GM19099 (cell line): ENCODE data around the gene CRLF1.

Experiments used
- POLR2A ChIP-seq: IDR thresholded peaks from 3 replicates; pipeline ENCODE4 v1.6.1; 2011; ENCODE audit warnings: low read depth; ENCODE audit not compliant: insufficient read length; ENCODE audit errors: extremely low read depth

CRLF1 gene

GRCh38 chr19:18593367-18594095 lies 13.1 kb downstream of the CRLF1 start:
- no peak for TF ChIP-seq POLR2A

- no peak for TF ChIP-seq POLR2A
Observed at GRCh38 chr19:18591735-18592385, 14.7 kb downstream of the CRLF1 start.

GRCh38 chr19:18590273-18591272 lies 16.0 kb downstream of the CRLF1 start:
- TF ChIP-seq POLR2A, result no peak

- TF ChIP-seq POLR2A, result no peak
Observed at GRCh38 chr19:18589380-18590272, 17.0 kb downstream of the CRLF1 start.

- TF ChIP-seq POLR2A, result peak; percentile 93
Observed at GRCh38 chr19:18588611-18589379, 17.8 kb downstream of the CRLF1 start, which contains the start of gene REX1BD. TSS of gene REX1BD (plus strand) at chr19:18588798. CDS start at chr19:18588802, 4 bp downstream.

- no peak for TF ChIP-seq POLR2A
Observed at GRCh38 chr19:18587962-18588610, 18.5 kb downstream of the CRLF1 start.

GRCh38 chr19:18587561-18587960 lies 19.0 kb downstream of the CRLF1 start:
- no peak for TF ChIP-seq POLR2A

GRCh38 chr19:18586306-18586705 lies 20.3 kb downstream of the CRLF1 start:
- TF ChIP-seq POLR2A, result no peak

- no peak for TF ChIP-seq POLR2A
Observed at GRCh38 chr19:18580311-18580710, 26.3 kb downstream of the CRLF1 start.

- no peak for TF ChIP-seq POLR2A
Observed at GRCh38 chr19:18577365-18577914, 29.2 kb downstream of the CRLF1 start.

GRCh38 chr19:18576383-18576782 lies 30.2 kb downstream of the CRLF1 start:
- no peak for TF ChIP-seq POLR2A

- TF ChIP-seq POLR2A, result no peak
Observed at GRCh38 chr19:18574691-18575291, 31.8 kb downstream of the CRLF1 start.
